Inflammatory macrophage treated with lipopolysaccharide for 4 hours (primary cell): ENCODE measurements around the gene EFCAB10.
"Not testable (repeated sequence)": the region's sequence is repeated elsewhere in the genome, so short reads cannot be mapped to it uniquely, and the experiment has no call there.

Source experiments
- DNase-seq: peaks from one replicate; pipeline ENCODE4 v3.0.0-alpha.2; 2020

EFCAB10 gene

GRCh38 chr7:105530126-105530525, 51.2 kb downstream of the EFCAB10 start:
- no peak for DNase-seq

- DNase-seq: not testable (repeated sequence)
Observed at GRCh38 chr7:105527737-105528136, 53.6 kb downstream of the EFCAB10 start.

GRCh38 chr7:105524840-105525239, 56.5 kb downstream of the EFCAB10 start:
- DNase-seq: peak; percentile 30

- DNase-seq: not testable (repeated sequence)
Observed at GRCh38 chr7:105524423-105524822, 56.9 kb downstream of the EFCAB10 start.

- peak; percentile 88 for DNase-seq
Observed at GRCh38 chr7:105521717-105522463, 59.4 kb downstream of the EFCAB10 start, which contains the start of gene PUS7. TSS of gene PUS7 (minus strand) at chr7:105522271. CDS start at chr7:105508512, 13,759 bp downstream.

- peak; percentile 53 for DNase-seq
Observed at GRCh38 chr7:105521027-105521716, 60.1 kb downstream of the EFCAB10 start.

- not testable (repeated sequence) for DNase-seq
Observed at GRCh38 chr7:105520620-105521019, 60.7 kb downstream of the EFCAB10 start.

GRCh38 chr7:105519353-105519752, 61.9 kb downstream of the EFCAB10 start:
- DNase-seq: no peak

- DNase-seq: not testable (repeated sequence)
Observed at GRCh38 chr7:105515610-105516009, 65.7 kb downstream of the EFCAB10 start.
